OCI-LY3 (cell line): ENCODE measurements around the gene GALK2.

Experiments
- CTCF ChIP-seq: fragments of 200-600, 300-600 bp; sonication (generic); IDR thresholded peaks from 2 replicates; pipeline ENCODE4 v1.5.1; 2014; ENCODE audit warnings: antibody characterized with exemption, low read length, low read depth
- EZH2phosphoT487 ChIP-seq: fragments of 200-600 bp; shearing (Covaris generic); IDR thresholded peaks from 2 replicates; pipeline ENCODE4 v1.6.1; 2018; ENCODE audit warnings: antibody characterized with exemption, mixed run types, low read depth

- TF ChIP-seq CTCF = no peak
- TF ChIP-seq EZH2phosphoT487 = no peak
These were observed 1.7 kb downstream of the GALK2 start for GRCh38 chr15:49171790-49172189.
